ENCODE data around the gene PRMT1.

GRCh38 chr19:49640113-49640898 lies 36.8 kb upstream of the PRMT1 start, which contains the start of gene RRAS:
- TF ChIP-seq POLR2A (IDR thresholded peaks at IDR 0.05) (peak in 1 of 2 donors; percentile 92), CTCF (IDR thresholded peaks at IDR 0.05) (no peak)
